Stimulated activated CD8-positive, alpha-beta memory T cell treated with anti-CD3 and anti-CD28 coated beads, Interleukin-15, amount 100 ng/mL, for 4 hours (primary cell): Measurements from ENCODE around the gene ACBD7.
A peak's percentile ranks its signal among the peaks of the same experiment; 100 is the strongest.

Experiments
- DNase-seq, 2 donors: peaks; one replicate each; pipeline ENCODE4 v3.0.0-alpha.2; 2020; ENCODE audit warnings: low read depth in 2 of 2

Gene ACBD7

DNA sequence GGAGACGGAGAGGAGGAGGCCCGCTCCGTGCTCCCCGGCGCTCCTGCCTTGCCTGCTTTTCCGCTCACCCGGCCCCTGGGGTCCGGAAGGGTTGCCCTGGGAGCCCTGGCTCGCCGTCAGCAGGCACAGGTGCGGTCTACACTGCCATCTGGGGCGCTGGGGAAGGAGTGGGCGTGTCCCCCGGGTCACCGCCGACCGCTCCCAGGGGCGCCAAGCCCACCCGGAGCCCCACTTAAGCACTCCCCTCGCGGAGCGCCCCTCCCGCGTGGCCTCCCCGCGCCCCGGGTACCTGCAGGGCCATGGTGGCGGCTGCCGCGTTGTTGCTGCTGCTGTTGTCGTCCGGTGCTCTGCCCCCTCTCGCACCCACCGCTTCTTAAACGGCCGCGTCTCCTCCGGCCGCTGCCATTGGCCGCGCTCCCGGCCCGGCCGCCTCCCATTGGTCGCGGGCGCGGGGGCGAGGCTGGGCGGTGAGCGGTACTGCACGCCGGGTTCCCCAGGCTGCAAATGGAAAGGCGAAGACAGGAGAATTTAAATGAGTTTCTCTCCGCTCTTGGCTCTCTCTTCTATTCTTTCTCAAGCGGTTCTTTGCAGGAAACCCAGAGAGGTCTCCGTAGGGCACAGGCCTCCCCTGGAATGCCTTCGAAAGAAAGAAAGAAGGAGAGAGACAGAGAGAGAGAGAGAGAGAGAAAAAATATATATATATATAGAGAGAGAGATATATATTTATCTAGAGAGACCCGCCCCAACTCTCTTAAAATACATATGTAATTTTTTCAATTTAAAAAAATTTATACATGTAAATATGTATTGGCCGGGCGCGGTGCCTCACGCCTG lies at the start of gene ACBD7:
TSS of gene ACBD7 (minus strand) at position 349 of the 834 bp plus-strand sequence. CDS start at position 301, 48 bp downstream.
- peak; percentile 49 to 65 for DNase-seq

GRCh38 chr10:15137636-15138035 lies 49.1 kb upstream of the ACBD7 start:
- DNase-seq, result no peak

DNA sequence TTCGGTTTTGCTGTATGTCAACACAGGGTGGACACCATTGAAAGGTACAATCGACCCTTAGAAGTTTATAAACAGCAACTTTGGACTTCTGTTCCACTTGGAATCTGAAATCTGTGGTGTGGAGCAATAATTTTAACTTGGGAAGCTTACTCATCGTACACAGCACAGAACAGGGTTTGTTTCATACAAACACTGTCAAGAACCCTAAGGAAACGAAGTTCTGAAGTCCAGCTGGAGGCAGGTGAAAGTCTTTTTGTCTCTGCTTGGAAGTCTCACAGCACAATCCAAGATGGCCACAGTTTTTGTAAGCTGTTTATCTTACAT lies 48.4 kb upstream of the ACBD7 start:
- no peak for DNase-seq

DNA sequence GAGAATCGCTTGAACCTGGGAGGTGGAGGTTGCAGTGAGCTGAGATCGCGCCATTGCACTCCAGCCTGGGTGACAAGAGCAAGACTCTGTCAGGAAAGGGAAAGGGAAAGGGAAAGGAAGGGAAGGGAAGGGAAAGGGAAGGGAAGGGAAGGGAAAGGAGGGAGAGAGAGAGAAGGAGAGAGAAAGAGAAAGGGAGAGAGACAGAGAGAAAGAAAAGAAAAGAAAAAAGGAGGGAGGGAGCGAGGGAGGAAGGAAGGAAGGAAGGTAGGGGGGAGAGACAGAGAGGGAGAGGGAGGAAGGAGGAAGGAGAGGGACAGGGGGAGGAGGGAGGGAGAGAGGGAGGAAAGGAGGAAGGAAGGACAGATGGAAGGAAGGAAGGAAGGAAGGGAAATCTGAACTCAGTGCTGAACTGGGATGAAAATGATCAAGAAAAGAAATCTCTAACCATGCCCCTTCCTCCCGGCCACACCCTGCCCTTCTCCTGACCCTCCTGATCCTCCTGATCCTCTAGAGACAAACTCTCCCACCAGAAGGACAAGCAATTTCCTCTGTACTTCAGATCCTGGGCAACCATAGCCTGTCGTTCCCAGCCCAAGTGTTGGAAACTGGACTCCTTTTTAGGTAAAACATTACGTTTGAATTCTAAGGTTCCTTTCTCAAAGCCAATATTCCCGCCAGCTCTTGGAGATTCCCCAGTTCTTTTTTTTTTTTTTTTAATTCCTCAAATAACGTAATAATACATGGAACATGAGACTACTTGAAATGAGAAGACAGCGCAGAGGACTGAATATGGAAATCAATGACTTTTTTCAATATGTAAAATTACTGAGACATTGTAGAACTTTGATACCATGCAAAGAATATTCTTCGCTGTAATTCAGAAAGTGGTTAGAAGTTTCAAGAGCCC lies 47.8 kb upstream of the ACBD7 start:
- no peak for DNase-seq

- DNase-seq, result no peak
Observed at GRCh38 chr10:15131330-15131729, 42.8 kb upstream of the ACBD7 start.

- DNase-seq, result no peak
Observed at GRCh38 chr10:15124908-15125307, 36.3 kb upstream of the ACBD7 start.

DNA sequence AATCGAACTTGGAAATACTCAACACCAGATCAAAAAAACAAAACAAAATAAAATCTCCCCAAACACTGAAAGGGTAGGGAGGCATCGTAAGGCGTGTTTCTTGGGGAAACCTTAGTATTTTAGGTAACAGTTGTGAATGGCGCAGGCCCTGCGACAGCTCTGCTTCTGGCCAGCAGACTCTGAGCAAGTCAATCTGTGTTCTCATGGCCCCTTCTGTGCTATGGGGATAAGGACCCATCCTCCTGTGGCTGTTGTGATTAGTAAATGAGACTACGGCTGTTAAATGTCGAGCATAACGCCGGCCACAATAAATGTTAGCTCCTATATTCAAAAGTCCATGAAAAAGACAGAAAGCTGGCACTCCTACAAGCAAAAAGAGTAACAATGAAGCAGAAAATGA lies 35.6 kb upstream of the ACBD7 start:
- no peak for DNase-seq

DNA sequence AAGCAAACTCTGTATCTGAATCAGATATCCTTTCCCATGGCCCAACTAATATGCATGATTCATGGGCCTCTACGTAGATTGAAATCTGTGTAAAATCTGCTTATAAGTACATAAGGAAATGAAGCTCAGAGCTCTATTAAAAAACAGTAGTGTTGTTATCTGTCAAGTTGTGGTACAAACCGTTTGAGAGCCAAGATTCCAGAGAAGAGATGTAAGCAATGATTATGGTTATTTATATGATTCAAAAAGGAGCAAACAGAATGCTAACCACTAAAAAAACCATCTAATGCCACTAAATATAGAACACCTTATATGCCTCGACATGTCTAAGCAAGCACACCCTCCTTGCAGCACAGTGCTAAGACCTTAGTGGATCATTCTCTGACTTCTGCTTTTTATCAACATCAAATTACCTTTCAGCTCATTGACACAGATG lies 35.2 kb upstream of the ACBD7 start:
- DNase-seq, result no peak

- DNase-seq, result no peak
Observed at GRCh38 chr10:15122477-15123030, 34.0 kb upstream of the ACBD7 start.

GRCh38 chr10:15121707-15122106 lies 33.1 kb upstream of the ACBD7 start:
- no peak for DNase-seq

GRCh38 chr10:15120523-15120922 lies 31.9 kb upstream of the ACBD7 start:
- DNase-seq, result no peak

DNA sequence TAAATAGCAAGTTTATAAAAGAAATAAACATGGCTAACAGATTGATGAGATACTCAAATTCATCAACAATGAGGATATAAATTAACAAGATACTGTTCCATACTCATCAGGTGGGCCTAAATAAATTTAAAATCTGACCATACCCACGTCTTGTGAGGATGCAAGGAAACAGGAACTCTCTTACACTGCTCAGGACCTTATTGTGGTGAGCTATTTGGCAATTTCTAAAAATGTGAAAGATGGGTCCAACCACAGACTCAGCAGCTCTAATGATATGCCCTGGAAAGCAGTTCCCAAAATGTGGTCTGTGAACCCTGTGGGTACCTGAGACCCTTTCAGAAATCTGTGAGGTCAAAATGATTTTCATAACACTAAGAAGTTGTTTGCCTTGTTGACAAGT lies 30.0 kb upstream of the ACBD7 start:
- DNase-seq, result no peak

- no peak for DNase-seq
Observed at GRCh38 chr10:15116225-15116624, 27.6 kb upstream of the ACBD7 start.

DNA sequence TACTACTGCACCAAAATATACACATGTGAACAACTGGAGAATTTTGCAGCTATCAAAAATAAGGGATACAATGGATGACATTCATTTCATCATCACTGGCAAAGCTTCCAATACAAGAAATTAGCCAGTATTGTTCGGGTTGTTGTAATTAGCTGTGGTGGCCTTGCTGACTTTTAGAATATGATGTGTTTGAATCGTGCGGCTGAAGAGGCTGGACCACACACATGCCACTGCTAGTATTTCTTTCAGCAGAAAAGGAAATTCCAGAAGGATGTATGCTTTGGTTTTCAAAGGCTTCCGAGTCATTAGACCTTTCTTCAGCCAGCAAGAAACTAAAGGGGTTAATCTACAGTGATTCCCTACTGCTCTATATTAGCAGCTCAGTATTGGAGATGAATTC lies 25.2 kb upstream of the ACBD7 start:
- no peak for DNase-seq

DNA sequence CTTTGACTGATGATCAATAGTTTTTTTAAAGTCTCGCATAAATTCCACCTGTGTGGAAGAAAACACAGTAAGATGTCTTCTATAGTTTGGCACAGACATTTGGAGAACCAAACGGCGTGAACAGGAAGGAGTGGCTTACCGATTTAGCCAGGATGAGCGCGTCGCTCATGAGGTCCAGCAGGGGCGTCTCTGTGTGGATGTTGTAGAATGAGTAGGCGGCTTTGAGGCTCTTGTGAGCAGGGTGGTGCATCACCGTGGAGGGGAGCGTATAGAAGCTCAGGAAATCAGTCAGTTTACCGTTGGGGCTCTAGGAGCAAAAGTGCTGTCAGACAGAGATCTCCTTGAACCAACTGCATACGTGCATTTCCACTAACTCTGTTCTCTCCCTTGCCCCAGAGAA lies 24.1 kb upstream of the ACBD7 start:
- no peak for DNase-seq

GRCh38 chr10:15106352-15107013 lies 17.9 kb upstream of the ACBD7 start:
- peak; percentile 13 to 27 for DNase-seq

- no peak for DNase-seq
Observed at GRCh38 chr10:15103513-15103912, 14.9 kb upstream of the ACBD7 start.

DNA sequence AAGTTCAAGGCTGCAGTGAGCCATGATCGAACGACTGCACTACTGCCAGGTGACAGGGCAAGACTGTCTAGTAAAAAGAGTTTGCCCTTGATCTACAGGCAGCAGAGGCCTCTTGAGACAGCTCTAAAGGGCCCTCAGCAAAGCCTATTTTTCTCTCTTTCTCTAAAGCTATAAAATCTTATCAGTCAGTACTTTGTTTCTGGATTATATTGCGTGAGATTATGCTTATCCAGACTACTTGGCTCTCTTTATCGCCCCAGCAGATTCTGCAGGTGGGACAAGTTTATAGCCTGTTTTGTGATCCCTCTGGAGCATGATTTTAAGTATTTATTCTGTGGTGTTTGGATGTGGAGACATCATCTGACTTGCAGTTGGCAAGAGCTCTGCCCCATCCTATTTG lies 11.3 kb upstream of the ACBD7 start:
- DNase-seq, result no peak

GRCh38 chr10:15097011-15097812 lies 8.6 kb upstream of the ACBD7 start, which contains the start of gene RPP38:
Gene RPP38, plus strand, starts transcription at chr10:15097355. Its CDS starts 5,960 bp downstream, at chr10:15103315.
- peak; percentile 90 to 92 for DNase-seq

GRCh38 chr10:15096661-15097010 lies 8.1 kb upstream of the ACBD7 start:
- DNase-seq, result no peak

GRCh38 chr10:15092855-15093408 lies 4.4 kb upstream of the ACBD7 start:
- DNase-seq, result no peak
